ENCODE data around the gene PCSK6.

PCSK6 gene

DNA sequence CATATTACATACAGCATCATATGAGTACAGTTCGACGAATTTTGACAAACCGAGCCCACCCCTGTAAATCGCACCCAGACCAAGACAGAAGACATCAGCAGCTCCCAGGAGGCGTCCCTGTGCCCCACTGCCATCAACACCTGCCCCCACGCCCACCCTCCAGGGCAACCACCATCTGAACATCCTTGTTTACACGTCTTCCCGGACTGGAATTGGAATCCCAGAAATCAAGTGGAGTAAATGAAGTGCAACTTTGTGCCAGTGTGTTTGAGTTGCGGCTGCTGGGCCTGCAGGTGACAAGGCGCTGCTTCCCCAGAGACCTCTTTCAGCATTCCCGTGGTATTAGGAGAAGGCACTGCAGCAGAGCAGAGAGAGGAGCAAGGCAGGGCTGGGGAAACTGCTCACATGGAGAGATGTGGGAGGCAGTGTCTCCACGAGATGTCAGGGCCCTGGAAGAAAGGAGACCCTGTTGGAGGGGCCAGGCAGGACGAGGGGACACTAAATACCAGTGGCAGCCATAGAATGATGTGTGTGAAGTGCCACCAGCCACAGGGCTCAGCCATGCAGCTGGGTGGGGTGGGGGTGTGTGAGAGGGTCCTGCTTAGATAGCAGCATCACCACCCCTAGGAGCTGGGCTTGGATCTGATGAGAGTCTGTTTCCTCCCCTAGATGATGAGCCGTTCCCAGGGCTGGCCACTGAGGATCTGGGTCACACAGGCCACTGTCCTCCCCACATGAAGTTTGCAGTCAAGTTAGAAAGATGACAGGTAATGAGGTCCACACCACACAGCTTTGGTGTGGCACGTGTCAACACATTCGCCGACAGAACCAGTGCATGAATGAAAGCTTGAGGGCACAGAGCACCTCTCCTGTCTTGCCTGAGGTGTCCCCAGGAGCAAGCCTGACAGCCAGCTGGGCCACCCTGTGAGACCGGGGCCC lies 33.4 kb upstream of the PCSK6 start:
- no peak for DNase-seq

GRCh38 chr15:101522091-101522490 lies 32.6 kb upstream of the PCSK6 start:
- DNase-seq: no peak

- DNase-seq: peak; percentile 95
Measured at GRCh38 chr15:101521591-101521990, 32.1 kb upstream of the PCSK6 start.

GRCh38 chr15:101521069-101521468 lies 31.6 kb upstream of the PCSK6 start:
- DNase-seq: no peak

DNA sequence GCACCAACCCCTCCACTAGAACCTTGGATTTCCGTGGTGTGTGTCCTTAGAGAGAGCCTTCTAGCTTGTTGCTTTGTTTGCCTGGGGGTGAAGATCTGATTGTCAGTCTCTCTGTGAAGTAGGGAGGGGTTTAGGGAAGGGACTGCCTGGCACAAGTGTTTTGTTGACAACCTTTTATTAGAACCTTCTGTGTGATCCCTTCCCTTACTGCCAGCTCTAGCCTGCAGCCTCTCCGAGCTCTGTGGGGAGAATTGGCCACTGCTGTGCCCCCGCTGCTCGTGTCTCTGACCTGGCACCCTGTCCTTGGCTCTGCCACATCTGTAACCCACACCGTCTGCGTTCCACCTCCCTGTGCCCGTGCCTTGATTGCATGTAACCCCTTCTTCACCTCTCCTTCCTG lies 30.9 kb upstream of the PCSK6 start:
- no peak for DNase-seq

DNA sequence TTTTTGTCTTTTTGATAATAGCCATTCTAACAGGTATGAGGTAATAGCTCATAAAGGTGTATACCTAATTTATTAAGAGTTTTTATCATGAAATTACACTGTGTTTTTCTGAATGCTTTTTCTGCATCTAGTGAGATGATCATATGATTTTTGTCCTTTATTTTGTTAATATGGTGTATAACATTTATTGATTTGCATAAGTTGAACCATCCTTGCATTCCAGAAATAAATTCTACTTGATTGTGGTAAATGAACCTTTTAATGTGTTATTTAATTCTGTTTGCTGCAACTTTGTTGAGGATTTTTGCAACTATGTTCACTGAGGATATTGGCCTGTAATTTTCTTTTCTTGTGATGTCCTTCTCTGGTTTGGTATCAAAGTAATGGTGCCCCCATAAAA lies 28.0 kb upstream of the PCSK6 start:
- DNase-seq: no peak

GRCh38 chr15:101514318-101514717 lies 24.8 kb upstream of the PCSK6 start:
- no peak for DNase-seq

DNA sequence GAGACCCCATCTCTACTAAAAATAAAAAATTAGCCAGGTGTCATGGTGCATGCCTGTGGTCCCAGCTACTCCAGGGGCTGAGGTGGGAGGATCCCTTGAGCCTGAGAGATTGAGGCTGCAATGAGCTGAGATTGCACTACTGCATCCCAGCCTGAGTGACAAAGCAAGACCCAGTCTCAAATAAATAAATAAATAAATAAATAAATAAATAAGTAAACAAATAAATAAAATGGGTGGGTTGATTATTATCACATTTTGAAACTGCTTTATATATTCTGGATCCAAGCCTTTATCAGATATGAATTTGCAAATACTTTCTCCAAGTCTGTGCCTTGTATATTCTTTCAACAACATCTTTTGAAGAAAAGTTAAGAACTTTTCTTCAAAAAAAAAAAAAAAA lies 22.2 kb upstream of the PCSK6 start:
- DNase-seq: no peak

- no peak for DNase-seq
Measured at GRCh38 chr15:101510212-101511197, 21.0 kb upstream of the PCSK6 start.

DNA sequence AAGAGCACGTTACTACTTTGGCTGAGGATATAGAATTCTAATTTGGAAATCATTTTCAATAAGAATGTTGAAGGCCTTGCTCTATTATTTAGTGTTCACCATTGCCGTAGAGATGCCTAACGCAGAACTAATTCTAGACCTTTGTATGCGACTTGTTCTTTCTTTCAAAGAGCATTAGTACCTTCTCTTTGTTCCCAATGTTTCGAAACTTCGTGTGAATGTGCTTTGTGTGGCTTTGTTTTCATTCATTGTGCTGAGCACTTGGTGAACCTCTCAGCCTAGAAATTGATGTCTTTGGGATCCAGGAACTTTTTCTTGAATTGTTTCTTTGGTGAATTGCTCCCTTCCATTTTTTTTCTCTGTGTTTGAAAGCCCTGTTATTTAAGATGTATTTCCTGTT lies 19.8 kb upstream of the PCSK6 start:
- DNase-seq: no peak

GRCh38 chr15:101506491-101506890 lies 17.0 kb upstream of the PCSK6 start:
- DNase-seq: no peak

DNA sequence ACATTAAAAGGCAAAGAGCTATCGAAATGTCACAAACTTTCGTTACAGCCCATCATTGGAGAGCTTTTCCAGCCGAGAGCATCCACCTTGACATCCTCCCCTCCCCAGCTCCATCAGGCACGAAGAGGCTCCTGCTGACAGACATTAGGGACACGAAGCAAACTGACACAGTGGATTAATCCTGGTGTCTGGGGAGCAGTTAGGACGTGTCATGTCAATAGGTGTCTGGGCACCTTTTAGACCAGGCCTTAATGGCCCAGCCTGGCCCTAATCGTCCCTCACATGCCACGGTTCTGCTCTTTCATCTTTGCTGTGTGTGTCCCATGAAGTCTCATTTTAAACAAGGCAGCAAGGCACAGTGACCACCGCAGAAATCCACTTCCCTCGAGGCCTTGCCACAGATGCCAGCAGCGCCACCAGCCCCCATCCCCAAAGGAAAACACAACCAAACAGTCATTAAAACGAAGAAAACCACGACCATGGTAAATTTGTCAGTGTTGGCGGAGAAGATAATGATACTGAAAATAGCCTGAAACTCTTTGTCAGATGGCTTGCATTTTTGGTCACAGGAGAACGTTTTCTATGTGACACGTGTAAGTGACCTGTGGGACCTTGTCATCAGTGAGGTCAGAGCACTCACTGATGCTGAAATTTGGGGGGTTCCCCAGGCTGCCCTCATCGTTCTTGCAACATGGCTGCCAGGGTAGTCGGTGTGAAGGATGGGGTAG lies 16.3 kb upstream of the PCSK6 start:
- DNase-seq: no peak

GRCh38 chr15:101504866-101505609 lies 15.5 kb upstream of the PCSK6 start:
- DNase-seq: no peak

GRCh38 chr15:101504373-101504772 lies 14.9 kb upstream of the PCSK6 start:
- DNase-seq: no peak

GRCh38 chr15:101503296-101503599 lies 13.7 kb upstream of the PCSK6 start:
- DNase-seq: no peak

GRCh38 chr15:101502572-101503295 lies 13.2 kb upstream of the PCSK6 start:
- no peak for DNase-seq

- DNase-seq: no peak
Measured at GRCh38 chr15:101501703-101502373, 12.3 kb upstream of the PCSK6 start.

DNA sequence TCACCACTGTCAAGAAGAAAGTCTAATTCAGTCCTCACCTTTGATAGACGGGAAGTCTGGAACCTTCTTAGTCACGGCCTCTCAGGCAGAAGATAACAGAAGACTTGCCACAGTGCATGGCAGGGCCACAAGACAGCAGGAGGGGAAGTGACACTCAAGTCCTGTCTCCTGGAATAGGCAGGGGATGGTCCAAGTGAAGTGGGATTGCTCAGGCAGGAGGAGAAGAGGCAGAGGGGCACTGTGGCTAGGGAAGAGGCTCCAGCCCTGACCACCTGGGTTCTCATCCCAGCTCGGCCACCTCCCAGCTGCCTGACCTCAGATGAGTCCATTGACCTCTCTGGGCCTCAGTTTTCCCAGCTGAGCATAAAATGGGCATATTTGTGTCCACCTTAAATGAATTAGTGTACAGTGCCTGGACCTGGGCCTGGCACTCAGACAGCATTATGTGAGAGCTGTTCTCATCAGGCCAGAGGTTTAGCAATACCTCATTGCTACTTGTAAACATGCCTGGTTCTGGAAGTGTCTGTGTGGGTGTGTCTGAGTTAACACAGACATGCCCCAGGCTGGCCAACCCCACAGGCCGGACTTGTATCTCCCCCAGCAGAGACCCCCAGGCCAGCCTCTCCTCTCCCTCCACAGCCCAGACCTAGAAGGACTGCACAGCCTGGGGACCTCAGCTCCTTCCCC lies 11.5 kb upstream of the PCSK6 start:
- no peak for DNase-seq

DNA sequence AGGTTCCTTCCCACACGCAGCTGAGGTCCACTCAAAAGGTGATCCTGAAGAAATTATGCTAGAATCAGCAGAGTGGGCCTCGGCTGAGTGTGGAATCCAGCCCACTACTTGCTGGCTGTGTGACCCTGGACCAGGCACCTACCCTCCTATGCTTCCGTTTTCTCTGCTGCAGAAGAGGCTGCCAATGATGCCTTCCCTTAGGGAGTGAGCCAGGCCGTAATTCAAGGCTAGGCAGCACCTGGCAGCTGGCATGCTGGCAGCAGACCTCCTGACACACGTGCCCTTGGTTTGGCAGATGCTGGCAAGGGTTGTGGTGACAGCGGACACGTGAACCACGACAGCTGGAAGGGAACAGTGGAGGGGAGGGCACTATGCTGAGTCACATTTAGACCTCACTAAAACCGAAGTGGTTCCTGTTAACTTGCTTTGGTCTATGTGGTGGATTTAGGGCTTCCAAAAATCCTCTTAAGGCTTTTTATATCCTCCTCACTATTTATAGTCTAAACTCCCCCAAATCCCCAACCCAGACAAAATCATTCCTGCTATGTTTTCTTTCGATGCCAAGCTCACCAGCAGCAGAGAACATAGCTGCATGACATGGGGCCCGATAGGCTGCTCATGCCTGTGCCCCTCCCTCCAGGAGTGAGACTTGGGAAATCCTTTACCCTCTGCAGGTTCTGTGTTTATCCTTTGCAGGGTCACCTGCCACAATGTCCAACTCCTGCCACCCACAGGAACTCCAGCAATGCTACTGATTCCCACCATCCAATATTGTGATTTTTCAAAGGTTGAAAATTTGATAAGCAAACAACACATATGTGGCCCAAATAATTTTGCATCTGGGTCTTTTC lies 10.6 kb upstream of the PCSK6 start:
- peak; percentile 84 for DNase-seq

Data from GF-D8 (cell line).